ENCODE data around the gene TRUB1. TPM values are rescaled to one million over a fixed set of nuclear protein-coding genes. Genes with fewer than 3 reads are reported as not detected.

The TRUB1 gene
- total RNA-seq, 1 experiment from 2014 or later = 30.9 TPM

GRCh38 chr10:114897593-114897992 is 40.4 kb upstream of the TRUB1 start:
- CTCF ChIA-PET = no interaction called here
- no TSS peak for BruUV-seq (replicated peaks)
- DNase-seq = no peak
- H3K27me3 Mint-ChIP-seq (ENCODE audit: unreplicated experiment) = no peaks in the 10 kb centered on the region
- no peaks in the 10 kb centered on the region for H3K9me3 Mint-ChIP-seq (ENCODE audit: low read depth, unreplicated experiment)
- intact Hi-C loops (cut with micrococcal nuclease; ENCODE audit: unreplicated experiment) = no loop called here
- no peaks in the 10 kb centered on the region for H3K4me1 Mint-ChIP-seq (ENCODE audit: low read depth, unreplicated experiment)
- H3K27ac Mint-ChIP-seq (ENCODE audit: unreplicated experiment) = no peak overlapping the region
- H3K36me3 Mint-ChIP-seq (ENCODE audit: insufficient read depth, unreplicated experiment) = no peaks in the 10 kb centered on the region
- no peak overlapping the region for H3K4me3 Mint-ChIP-seq (ENCODE audit: low read depth, unreplicated experiment)
- no peak for TF ChIP-seq CTCF (IDR thresholded peaks at IDR 0.05; ENCODE audit: unreplicated experiment)

GRCh38 chr10:114899982-114900381 is 38.0 kb upstream of the TRUB1 start:
- Mint-ChIP-seq H3K4me1 (ENCODE audit: low read depth, unreplicated experiment) (peaks cover 8% of the 10 kb centered on the region), H3K9me3 (ENCODE audit: low read depth, unreplicated experiment) (no peaks in the 10 kb centered on the region), H3K27ac (ENCODE audit: unreplicated experiment) (no peak overlapping the region), H3K4me3 (ENCODE audit: low read depth, unreplicated experiment) (no peak overlapping the region), H3K36me3 (ENCODE audit: insufficient read depth, unreplicated experiment) (peaks cover under 1% of the 10 kb centered on the region), H3K27me3 (ENCODE audit: unreplicated experiment) (no peaks in the 10 kb centered on the region)
- no peak for DNase-seq
- TF ChIP-seq CTCF (IDR thresholded peaks at IDR 0.05; ENCODE audit: unreplicated experiment) = no peak
- CTCF ChIA-PET = no interaction called here
- no TSS peak for BruUV-seq (replicated peaks)
- intact Hi-C loops (cut with micrococcal nuclease; ENCODE audit: unreplicated experiment) = no loop called here

GRCh38 chr10:114900658-114901057 is 37.3 kb upstream of the TRUB1 start:
- H3K4me1 Mint-ChIP-seq (ENCODE audit: low read depth, unreplicated experiment) = peaks cover 14% of the 10 kb centered on the region
- no peak overlapping the region for H3K4me3 Mint-ChIP-seq (ENCODE audit: low read depth, unreplicated experiment)
- no peak for DNase-seq
- H3K27me3 Mint-ChIP-seq (ENCODE audit: unreplicated experiment) = no peaks in the 10 kb centered on the region
- no peak for TF ChIP-seq CTCF (IDR thresholded peaks at IDR 0.05; ENCODE audit: unreplicated experiment)
- H3K36me3 Mint-ChIP-seq (ENCODE audit: insufficient read depth, unreplicated experiment) = peaks cover 4% of the 10 kb centered on the region
- H3K27ac Mint-ChIP-seq (ENCODE audit: unreplicated experiment) = no peak overlapping the region
- intact Hi-C loops (cut with micrococcal nuclease; ENCODE audit: unreplicated experiment) = no loop called here
- BruUV-seq (replicated peaks) = no TSS peak
- no peaks in the 10 kb centered on the region for H3K9me3 Mint-ChIP-seq (ENCODE audit: low read depth, unreplicated experiment)
- CTCF ChIA-PET = no interaction called here

GRCh38 chr10:114902151-114902550 is 35.8 kb upstream of the TRUB1 start:
- peaks cover 4% of the 10 kb centered on the region for H3K36me3 Mint-ChIP-seq (ENCODE audit: insufficient read depth, unreplicated experiment)
- DNase-seq = no peak
- peaks cover 14% of the 10 kb centered on the region for H3K4me1 Mint-ChIP-seq (ENCODE audit: low read depth, unreplicated experiment)
- no peak for TF ChIP-seq CTCF (IDR thresholded peaks at IDR 0.05; ENCODE audit: unreplicated experiment)
- H3K27ac Mint-ChIP-seq (ENCODE audit: unreplicated experiment) = no peak overlapping the region
- H3K27me3 Mint-ChIP-seq (ENCODE audit: unreplicated experiment) = no peaks in the 10 kb centered on the region
- intact Hi-C loops (cut with micrococcal nuclease; ENCODE audit: unreplicated experiment) = no loop called here
- CTCF ChIA-PET = no interaction called here
- H3K9me3 Mint-ChIP-seq (ENCODE audit: low read depth, unreplicated experiment) = no peaks in the 10 kb centered on the region
- no peak overlapping the region for H3K4me3 Mint-ChIP-seq (ENCODE audit: low read depth, unreplicated experiment)
- no TSS peak for BruUV-seq (replicated peaks)

GRCh38 chr10:114905450-114905849 is 32.5 kb upstream of the TRUB1 start:
- H3K27ac Mint-ChIP-seq (ENCODE audit: unreplicated experiment) = no peak overlapping the region

More at GRCh38 chr10:114905450-114905849, 32.5 kb upstream of the TRUB1 start:
- DNase-seq = no peak
- Mint-ChIP-seq H3K4me3 (ENCODE audit: low read depth, unreplicated experiment) (no peak overlapping the region), H3K4me1 (ENCODE audit: low read depth, unreplicated experiment) (peaks cover 14% of the 10 kb centered on the region), H3K9me3 (ENCODE audit: low read depth, unreplicated experiment) (no peaks in the 10 kb centered on the region), H3K27me3 (ENCODE audit: unreplicated experiment) (no peaks in the 10 kb centered on the region), H3K36me3 (ENCODE audit: insufficient read depth, unreplicated experiment) (peaks cover 4% of the 10 kb centered on the region)
- intact Hi-C loops (cut with micrococcal nuclease; ENCODE audit: unreplicated experiment) = no loop called here
- BruUV-seq (replicated peaks) = no TSS peak
- no peak for TF ChIP-seq CTCF (IDR thresholded peaks at IDR 0.05; ENCODE audit: unreplicated experiment)
- CTCF ChIA-PET = no interaction called here
